KMS-11 (cell line): ENCODE data around the gene RAD9A.

ENCODE experiments used
- H2AFZ ChIP-seq: fragments of 200-600 bp; sonication (generic); 2 replicates; pipeline ENCODE4 v1.6.1; 2016; ENCODE audit warnings: antibody characterized with exemption, mixed run types, low read depth
- H3K27ac ChIP-seq: fragments of 200-600 bp; sonication (generic); 2 replicates; pipeline ENCODE4 v1.6.1; 2016; ENCODE audit warnings: mild to moderate bottlenecking, mixed run types
- H3K27me3 ChIP-seq: fragments of 200-600 bp; sonication (generic); 2 replicates; pipeline ENCODE4 v1.6.1; 2017; ENCODE audit warnings: mild to moderate bottlenecking, low read depth, mixed run types, moderate library complexity; ENCODE audit not compliant: insufficient read depth
- H3K36me3 ChIP-seq: fragments of 200-600 bp; sonication (generic); 2 replicates; pipeline ENCODE4 v1.6.1; 2017; ENCODE audit warnings: mild to moderate bottlenecking, mixed run types; ENCODE audit not compliant: insufficient read depth
- H3K4me1 ChIP-seq: fragments of 200-600 bp; sonication (generic); 2 replicates; pipeline ENCODE4 v1.6.1; 2016; ENCODE audit warnings: mild to moderate bottlenecking, low read depth, mixed run types; ENCODE audit not compliant: poor library complexity, severe bottlenecking
- H3K4me2 ChIP-seq: fragments of 200-600 bp; sonication (generic); 2 replicates; pipeline ENCODE4 v1.7.0; 2016; ENCODE audit warnings: mild to moderate bottlenecking, mixed run types
- H3K4me3 ChIP-seq: fragments of 200-600 bp; sonication (generic); IDR thresholded peaks from 2 replicates; pipeline ENCODE4 v1.6.1; 2017; ENCODE audit warnings: low read depth, low read length, mixed read lengths; ENCODE audit not compliant: insufficient read depth
- H3K79me2 ChIP-seq: fragments of 200-600 bp; sonication (generic); 2 replicates; pipeline ENCODE4 v1.6.1; 2016; ENCODE audit warnings: low read depth, mixed run types; ENCODE audit not compliant: insufficient read depth
- H3K9ac ChIP-seq: fragments of 200-600 bp; sonication (generic); 2 replicates; pipeline ENCODE4 v1.6.1; 2016; ENCODE audit warnings: mild to moderate bottlenecking, mixed run types
- H4K20me1 ChIP-seq: fragments of 200-600 bp; sonication (generic); 2 replicates; pipeline ENCODE4 v1.6.1; 2016; ENCODE audit warnings: mild to moderate bottlenecking, mixed run types; ENCODE audit not compliant: insufficient read depth
- TF ChIP-seq, protein P1 (sequence below): fragments of 200-600 bp; sonication (generic); conservative IDR thresholded peaks from 2 replicates; pipeline ENCODE4 v1.6.1; 2017; ENCODE audit warnings: low read depth, mild to moderate bottlenecking, antibody characterized with exemption, low read length, moderate library complexity, mixed read lengths

The RAD9A gene

GRCh38 chr11:67351275-67352005 is 40.3 kb upstream of the RAD9A start:
- H3K9ac ChIP-seq: no peak overlapping the region
- TF ChIP-seq, protein P1, sequence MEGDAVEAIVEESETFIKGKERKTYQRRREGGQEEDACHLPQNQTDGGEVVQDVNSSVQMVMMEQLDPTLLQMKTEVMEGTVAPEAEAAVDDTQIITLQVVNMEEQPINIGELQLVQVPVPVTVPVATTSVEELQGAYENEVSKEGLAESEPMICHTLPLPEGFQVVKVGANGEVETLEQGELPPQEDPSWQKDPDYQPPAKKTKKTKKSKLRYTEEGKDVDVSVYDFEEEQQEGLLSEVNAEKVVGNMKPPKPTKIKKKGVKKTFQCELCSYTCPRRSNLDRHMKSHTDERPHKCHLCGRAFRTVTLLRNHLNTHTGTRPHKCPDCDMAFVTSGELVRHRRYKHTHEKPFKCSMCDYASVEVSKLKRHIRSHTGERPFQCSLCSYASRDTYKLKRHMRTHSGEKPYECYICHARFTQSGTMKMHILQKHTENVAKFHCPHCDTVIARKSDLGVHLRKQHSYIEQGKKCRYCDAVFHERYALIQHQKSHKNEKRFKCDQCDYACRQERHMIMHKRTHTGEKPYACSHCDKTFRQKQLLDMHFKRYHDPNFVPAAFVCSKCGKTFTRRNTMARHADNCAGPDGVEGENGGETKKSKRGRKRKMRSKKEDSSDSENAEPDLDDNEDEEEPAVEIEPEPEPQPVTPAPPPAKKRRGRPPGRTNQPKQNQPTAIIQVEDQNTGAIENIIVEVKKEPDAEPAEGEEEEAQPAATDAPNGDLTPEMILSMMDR: peak; percentile 80
- no peak overlapping the region; the same call in 1 of the 2 replicates for H3K4me2 ChIP-seq
- no peaks in the 10 kb centered on the region for H4K20me1 ChIP-seq
- no peak overlapping the region for H3K27ac ChIP-seq
- no peaks in the 10 kb centered on the region for H3K27me3 ChIP-seq
- no peaks in the 10 kb centered on the region for H3K36me3 ChIP-seq
- peaks cover 41% of the 10 kb centered on the region for H3K4me1 ChIP-seq
- H2AFZ ChIP-seq: peak overlapping the region; percentile 10; the same call in 1 of the 2 replicates
- H3K4me3 ChIP-seq: no peak overlapping the region
- no peaks in the 10 kb centered on the region for H3K79me2 ChIP-seq

DNA sequence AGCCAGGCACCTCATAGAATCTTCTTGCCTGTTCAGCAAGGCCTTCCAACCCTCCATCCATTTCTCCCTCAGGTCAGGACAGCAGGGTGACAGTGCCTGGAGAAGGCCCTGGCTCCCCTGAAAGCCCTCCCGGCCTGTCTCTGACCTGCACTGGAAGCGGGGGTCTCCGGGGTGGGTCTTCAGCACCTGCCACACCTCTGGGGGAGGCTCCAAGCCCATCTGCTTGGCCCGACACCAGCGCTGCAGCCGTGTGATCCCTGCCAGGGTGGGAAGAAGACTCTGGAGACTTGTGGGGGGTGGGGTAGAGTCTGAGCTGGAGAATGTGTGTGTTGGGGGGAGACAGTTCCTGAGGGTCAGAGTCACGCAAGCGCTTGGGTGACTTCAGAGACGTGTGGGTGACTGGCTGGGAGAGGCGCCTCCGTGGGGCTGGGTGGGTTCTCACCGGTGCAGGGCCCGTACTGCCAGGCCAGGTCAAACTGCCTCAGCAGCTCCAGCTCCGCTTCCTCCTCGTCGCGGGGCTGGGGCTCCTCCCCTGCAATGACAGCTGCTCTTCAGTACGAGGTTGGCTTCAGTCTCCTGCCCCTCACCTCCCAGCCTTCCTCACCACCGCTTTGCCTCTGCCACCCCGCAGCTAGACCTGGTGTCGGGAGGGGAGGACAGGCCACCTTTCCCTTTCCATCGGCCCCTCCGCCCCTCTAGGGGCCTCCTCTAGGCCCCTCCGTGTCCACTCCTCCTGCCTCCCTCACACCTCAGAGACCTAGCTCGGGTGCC is 39.1 kb upstream of the RAD9A start:
- H3K4me1 ChIP-seq: peaks cover 50% of the 10 kb centered on the region
- peak overlapping the region; percentile 88 for H2AFZ ChIP-seq

DNA sequence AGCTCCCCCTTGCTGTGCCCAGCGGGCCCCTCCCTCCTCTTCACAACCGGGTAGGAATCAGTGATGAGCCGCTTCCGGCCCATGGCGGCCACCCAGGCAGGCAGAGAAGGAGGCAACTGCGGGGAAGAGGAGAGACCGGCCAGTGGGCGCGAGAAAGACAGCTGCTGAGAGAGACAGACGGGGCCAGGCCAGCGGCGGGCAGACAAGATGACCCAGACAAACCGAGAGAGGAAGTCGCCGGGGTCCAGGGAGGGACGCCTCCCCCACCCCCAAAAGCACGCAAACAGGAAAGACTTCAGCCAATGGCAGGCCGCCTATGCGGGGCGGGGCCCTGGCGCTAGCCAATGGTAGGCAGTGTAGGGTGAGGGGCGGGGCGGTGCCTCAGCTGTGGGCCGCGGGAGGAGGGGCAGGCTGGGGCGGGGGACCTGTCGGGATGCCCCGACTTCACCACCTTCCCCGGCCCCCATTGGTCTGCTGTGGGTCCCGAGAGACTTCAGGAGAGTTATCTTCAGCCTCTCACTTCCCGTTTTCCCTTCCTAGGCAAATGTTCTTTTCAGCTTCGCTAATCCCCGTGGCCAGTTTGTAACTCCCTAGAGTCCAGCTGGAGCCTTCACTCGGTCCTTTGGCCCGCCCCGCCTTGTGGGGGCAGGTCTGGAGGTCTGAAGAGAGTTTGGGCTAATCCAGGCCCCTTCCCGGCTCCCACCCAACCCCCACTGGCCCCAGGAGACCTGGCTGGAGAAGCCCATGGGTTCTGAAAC is 38.3 kb upstream of the RAD9A start, which contains the start of gene POLD4:
TSS of gene POLD4 (minus strand) at position 230 of the 758 bp plus-strand sequence. CDS start at position 83, 147 bp downstream.
- Histone ChIP-seq H2AFZ (peak within 1 kb of the TSS; percentile 88), H3K4me3 (peak within 1 kb of the TSS; percentile 62), H4K20me1 (no peaks in the 10 kb centered on the region), H3K36me3 (no peaks in the 10 kb centered on the region), H3K9ac (peak within 1 kb of the TSS; percentile 59), H3K27me3 (no peaks in the 10 kb centered on the region), H3K27ac (peak within 1 kb of the TSS; percentile 69), H3K79me2 (no peaks in the 10 kb centered on the region), H3K4me1 (peaks cover 50% of the 10 kb centered on the region), H3K4me2 (peak within 1 kb of the TSS; percentile 98)
- TF ChIP-seq, protein P1: no peak

More for the DNA sequence above, 39.1 kb upstream of the RAD9A start:
- Histone ChIP-seq H3K4me2 (peak overlapping the region; percentile 98), H3K9ac (peak overlapping the region; percentile 59), H3K27me3 (no peaks in the 10 kb centered on the region), H3K4me3 (peak overlapping the region; percentile 62), H3K79me2 (no peaks in the 10 kb centered on the region), H3K36me3 (no peaks in the 10 kb centered on the region), H4K20me1 (no peaks in the 10 kb centered on the region), H3K27ac (peak overlapping the region; percentile 69)
- TF ChIP-seq, protein P1: no peak
